SU-DHL-6 (cell line): ENCODE data around the gene KRT79.

Source experiments
- EZH2phosphoT487 ChIP-seq: fragments of 200-600 bp; sonication (generic), shearing (Covaris generic); conservative IDR thresholded peaks from 2 replicates; pipeline ENCODE4 v1.6.1; 2018; ENCODE audit warnings: mild to moderate bottlenecking, antibody characterized with exemption, low read length, moderate library complexity, mixed read lengths
- TF ChIP-seq, protein P1 (sequence below): fragments of 200-600 bp; sonication (generic); IDR thresholded peaks from one replicate; pipeline ENCODE4 v1.5.1; 2017; ENCODE audit warnings: antibody characterized with exemption, mild to moderate bottlenecking, low read length, moderate library complexity; ENCODE audit not compliant: insufficient read depth, poor library complexity, severe bottlenecking

DNA sequence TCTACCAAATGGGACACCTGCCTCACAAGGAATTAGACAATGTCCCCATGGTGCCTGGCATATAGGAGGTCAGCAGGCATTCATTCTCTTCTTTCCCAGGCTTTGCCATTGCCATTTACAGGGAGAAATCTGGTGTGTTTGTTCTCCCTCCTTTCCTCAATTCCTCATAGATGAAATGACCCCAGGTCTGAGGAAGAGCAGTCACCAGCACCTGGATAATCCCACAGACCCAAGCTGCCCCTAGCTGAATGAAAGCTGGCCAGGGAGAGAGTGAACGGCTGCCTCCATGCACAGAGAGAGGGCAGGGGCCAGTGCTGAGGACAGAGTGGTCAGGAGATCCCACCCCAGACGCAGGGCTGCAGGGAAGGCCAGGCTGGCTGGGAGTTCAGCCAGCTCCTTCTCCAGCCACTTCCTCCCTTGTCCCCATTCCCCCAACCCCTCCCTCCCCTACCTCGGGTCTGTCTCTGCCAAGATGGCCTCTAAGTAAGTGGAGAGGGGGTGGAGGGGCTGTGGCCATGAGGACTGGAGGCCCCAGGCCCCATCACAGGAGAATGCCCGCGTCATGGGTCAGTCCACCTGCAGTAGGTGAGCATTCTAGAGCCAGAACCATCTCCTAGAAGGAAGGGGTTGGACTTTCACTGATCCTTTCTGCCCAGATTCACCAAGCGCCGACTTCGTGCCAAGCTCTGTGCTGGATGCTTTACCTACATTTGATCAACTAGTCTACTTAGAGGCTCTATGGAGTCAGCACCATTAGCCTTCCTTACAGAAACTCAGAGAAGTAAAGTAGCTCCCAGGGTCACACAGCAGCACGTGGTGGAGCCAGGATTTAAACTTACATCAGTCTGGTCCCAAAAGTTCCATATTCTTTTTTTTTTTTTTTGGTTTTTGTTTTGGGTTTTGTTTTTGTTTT, 18.2 kb downstream of the KRT79 start:
- TF ChIP-seq, protein P1, sequence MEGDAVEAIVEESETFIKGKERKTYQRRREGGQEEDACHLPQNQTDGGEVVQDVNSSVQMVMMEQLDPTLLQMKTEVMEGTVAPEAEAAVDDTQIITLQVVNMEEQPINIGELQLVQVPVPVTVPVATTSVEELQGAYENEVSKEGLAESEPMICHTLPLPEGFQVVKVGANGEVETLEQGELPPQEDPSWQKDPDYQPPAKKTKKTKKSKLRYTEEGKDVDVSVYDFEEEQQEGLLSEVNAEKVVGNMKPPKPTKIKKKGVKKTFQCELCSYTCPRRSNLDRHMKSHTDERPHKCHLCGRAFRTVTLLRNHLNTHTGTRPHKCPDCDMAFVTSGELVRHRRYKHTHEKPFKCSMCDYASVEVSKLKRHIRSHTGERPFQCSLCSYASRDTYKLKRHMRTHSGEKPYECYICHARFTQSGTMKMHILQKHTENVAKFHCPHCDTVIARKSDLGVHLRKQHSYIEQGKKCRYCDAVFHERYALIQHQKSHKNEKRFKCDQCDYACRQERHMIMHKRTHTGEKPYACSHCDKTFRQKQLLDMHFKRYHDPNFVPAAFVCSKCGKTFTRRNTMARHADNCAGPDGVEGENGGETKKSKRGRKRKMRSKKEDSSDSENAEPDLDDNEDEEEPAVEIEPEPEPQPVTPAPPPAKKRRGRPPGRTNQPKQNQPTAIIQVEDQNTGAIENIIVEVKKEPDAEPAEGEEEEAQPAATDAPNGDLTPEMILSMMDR: no peak
- TF ChIP-seq EZH2phosphoT487: no peak
